Trophoblast cell (in vitro differentiated cells and primary cell): ENCODE measurements around the gene ANKUB1.

Source experiments
- DNase-seq, 2 donors: peaks; one replicate each; pipeline ENCODE4 v3.0.0-alpha.2; 2016
- H2AFZ ChIP-seq: 2 replicates; pipeline ENCODE4 v1.6.1; 2013; ENCODE audit warnings: low read length, moderate library complexity, mild to moderate bottlenecking; ENCODE audit not compliant: insufficient read depth, poor library complexity
- H2AK5ac ChIP-seq: 2 replicates; pipeline ENCODE4 v1.6.1; 2013; ENCODE audit warnings: mild to moderate bottlenecking, low read length
- H2BK120ac ChIP-seq: 2 replicates; pipeline ENCODE4 v1.6.1; 2013; ENCODE audit warnings: low read length, mild to moderate bottlenecking, moderate library complexity; ENCODE audit not compliant: insufficient read depth, poor library complexity
- H2BK12ac ChIP-seq: 2 replicates; pipeline ENCODE4 v1.6.1; 2013; ENCODE audit warnings: mild to moderate bottlenecking, low read length, moderate library complexity
- H2BK5ac ChIP-seq: 2 replicates; pipeline ENCODE4 v1.6.1; 2013; ENCODE audit warnings: low read length, low read depth, moderate library complexity, mild to moderate bottlenecking; ENCODE audit not compliant: poor library complexity
- H3K14ac ChIP-seq: 2 replicates; pipeline ENCODE4 v1.6.1; 2013; ENCODE audit warnings: mild to moderate bottlenecking, low read length
- H3K18ac ChIP-seq: 2 replicates; pipeline ENCODE4 v1.6.1; 2013; ENCODE audit warnings: mild to moderate bottlenecking, low read length
- H3K23ac ChIP-seq: 2 replicates; pipeline ENCODE4 v1.6.1; 2013; ENCODE audit warnings: low read length
- H3K27ac ChIP-seq: 2 replicates; pipeline ENCODE4 v1.5.1; 2013; ENCODE audit warnings: low read depth, mild to moderate bottlenecking, inconsistent platforms, low read length, moderate library complexity
- H3K27me3 ChIP-seq: 2 replicates; pipeline ENCODE4 v1.6.1; 2013; ENCODE audit warnings: inconsistent platforms, mild to moderate bottlenecking, low read length, moderate library complexity; ENCODE audit not compliant: insufficient read depth
- H3K36me3 ChIP-seq, 2 experiments: 1 replicate in 1 of 2; 2 replicates in 1 of 2; pipeline ENCODE4 v1.6.1; 2013; ENCODE audit warnings: low read length in 2 of 2, mild to moderate bottlenecking in 2 of 2, moderate library complexity in 1 of 2; ENCODE audit not compliant: insufficient read depth in 2 of 2, control insufficient read depth in 1 of 2
- H3K4ac ChIP-seq: 2 replicates; pipeline ENCODE4 v1.6.1; 2013; ENCODE audit warnings: low read depth, mild to moderate bottlenecking, low read length, moderate library complexity
- H3K4me1 ChIP-seq, 2 experiments: 1 replicate in 1 of 2; 2 replicates in 1 of 2; pipeline ENCODE4 v1.6.1; 2013; ENCODE audit warnings: low read length in 2 of 2, mild to moderate bottlenecking in 2 of 2, moderate library complexity in 1 of 2; ENCODE audit not compliant: insufficient read depth in 2 of 2, control insufficient read depth in 1 of 2
- H3K4me2 ChIP-seq: 2 replicates; pipeline ENCODE4 v1.6.1; 2013; ENCODE audit warnings: inconsistent platforms, mild to moderate bottlenecking, low read length, moderate library complexity
- H3K4me3 ChIP-seq: 2 replicates; pipeline ENCODE4 v1.5.1; 2013; ENCODE audit warnings: mild to moderate bottlenecking, low read depth, low read length, inconsistent platforms
- H3K79me1 ChIP-seq: one replicate; pipeline ENCODE4 v1.6.1; 2013; ENCODE audit warnings: low read length
- H3K79me2 ChIP-seq: 2 replicates; pipeline ENCODE4 v1.6.1; 2013; ENCODE audit warnings: low read length, mild to moderate bottlenecking; ENCODE audit not compliant: control insufficient read depth, insufficient read depth, poor library complexity
- H3K9ac ChIP-seq: 2 replicates; pipeline ENCODE4 v1.6.1; 2013; ENCODE audit warnings: mild to moderate bottlenecking, low read length
- H3K9me3 ChIP-seq: 2 replicates; pipeline ENCODE4 v1.6.1; 2013; ENCODE audit warnings: low read depth, mild to moderate bottlenecking, control low read depth, inconsistent platforms, low read length; ENCODE audit not compliant: insufficient read depth
- H4K12ac ChIP-seq: 2 replicates; pipeline ENCODE4 v1.6.1; 2013; ENCODE audit warnings: low read depth, mild to moderate bottlenecking, low read length, moderate library complexity
- H4K8ac ChIP-seq: 2 replicates; pipeline ENCODE4 v1.6.1; 2013; ENCODE audit warnings: low read depth, mild to moderate bottlenecking, low read length, moderate library complexity
- H4K91ac ChIP-seq: one replicate; pipeline ENCODE4 v1.6.1; 2013; ENCODE audit warnings: low read depth, mild to moderate bottlenecking, low read length, moderate library complexity
- WGBS: extraction: QIAGEN DNeasy Blood & Tissue Kit; methylation state at CpG from one replicate; pipeline ENCODE4 v1.1.7; 2013; ENCODE audit warnings: missing lambda C conversion rate; ENCODE audit not compliant: insufficient read length, insufficient coverage; ENCODE audit errors: extremely low coverage; 5-methylcytosine and 5-hydroxymethylcytosine counted together

The ANKUB1 gene

DNA sequence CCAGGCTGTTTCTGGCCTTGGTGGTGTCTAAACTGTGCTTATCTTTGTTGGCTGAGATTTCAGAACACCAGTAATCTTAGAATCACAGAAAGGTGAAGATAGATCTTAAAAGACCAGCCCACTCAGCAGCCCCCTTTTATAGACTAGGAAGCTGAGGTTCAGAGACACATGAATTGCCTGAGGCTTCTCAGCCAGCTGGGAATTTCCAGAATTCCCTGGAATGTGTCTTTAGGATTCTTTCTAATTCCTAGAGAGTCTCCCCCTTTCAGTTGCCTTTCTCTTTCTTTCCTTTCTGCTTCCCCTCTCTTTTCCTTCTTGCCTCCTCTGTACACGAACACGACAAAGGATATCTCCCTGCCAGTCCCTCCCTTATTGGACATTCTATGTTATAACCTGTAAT is 19.5 kb downstream of the ANKUB1 start:
- Histone ChIP-seq H3K23ac (no peak overlapping the region), H3K79me2 (no peaks in the 10 kb centered on the region), H2BK5ac (no peak overlapping the region), H3K4me3 (no peak overlapping the region), H3K27me3 (no peaks in the 10 kb centered on the region), H3K9me3 (no peaks in the 10 kb centered on the region), H3K4me1 (peaks cover 5 to 8% of the 10 kb centered on the region in 2 experiments), H3K4ac (no peak overlapping the region), H2BK12ac (peak overlapping the region; percentile 6), H3K79me1 (no peaks in the 10 kb centered on the region), H3K9ac (no peak overlapping the region), H2AFZ (peak overlapping the region; percentile 27), H2BK120ac (no peak overlapping the region), H3K14ac (no peak overlapping the region), H4K8ac (no peak overlapping the region), H3K18ac (no peak overlapping the region), H3K4me2 (no peak overlapping the region), H3K27ac (no peak overlapping the region), H4K91ac (no peak overlapping the region), H3K36me3 (no peaks in the 10 kb centered on the region), H2AK5ac (no peak overlapping the region), H4K12ac (no peak overlapping the region)
- no CpG with 5 or more reads among the region's 2 CpGs for WGBS
- DNase-seq: peak in 1 of 2 donors; percentile 14

GRCh38 chr3:149771652-149772271 is 20.6 kb downstream of the ANKUB1 start:
- no peak overlapping the region for H3K14ac ChIP-seq
- no peak overlapping the region for H2AK5ac ChIP-seq
- H2BK5ac ChIP-seq: no peak overlapping the region
- H3K18ac ChIP-seq: no peak overlapping the region
- no peak overlapping the region for H3K4ac ChIP-seq
- H3K4me1 ChIP-seq: peaks cover 5% of the 10 kb centered on the region in 2 experiments
- no peak overlapping the region for H2AFZ ChIP-seq
- H3K27ac ChIP-seq: no peak overlapping the region
- H3K27me3 ChIP-seq: no peaks in the 10 kb centered on the region
- H3K4me2 ChIP-seq: no peak overlapping the region
- no peak overlapping the region for H4K8ac ChIP-seq
- H3K79me1 ChIP-seq: no peaks in the 10 kb centered on the region
- H4K12ac ChIP-seq: no peak overlapping the region
- no peak overlapping the region for H2BK12ac ChIP-seq
- H3K9me3 ChIP-seq: no peaks in the 10 kb centered on the region
- no peak overlapping the region for H3K23ac ChIP-seq
- no peak overlapping the region for H3K4me3 ChIP-seq
- peak; percentile 24 to 71 for DNase-seq
- no peak overlapping the region for H4K91ac ChIP-seq
- no peaks in the 10 kb centered on the region for H3K79me2 ChIP-seq
- no peaks in the 10 kb centered on the region for H3K36me3 ChIP-seq
- H2BK120ac ChIP-seq: no peak overlapping the region
- H3K9ac ChIP-seq: no peak overlapping the region
- WGBS: no CpG with 5 or more reads among the region's 8 CpGs

DNA sequence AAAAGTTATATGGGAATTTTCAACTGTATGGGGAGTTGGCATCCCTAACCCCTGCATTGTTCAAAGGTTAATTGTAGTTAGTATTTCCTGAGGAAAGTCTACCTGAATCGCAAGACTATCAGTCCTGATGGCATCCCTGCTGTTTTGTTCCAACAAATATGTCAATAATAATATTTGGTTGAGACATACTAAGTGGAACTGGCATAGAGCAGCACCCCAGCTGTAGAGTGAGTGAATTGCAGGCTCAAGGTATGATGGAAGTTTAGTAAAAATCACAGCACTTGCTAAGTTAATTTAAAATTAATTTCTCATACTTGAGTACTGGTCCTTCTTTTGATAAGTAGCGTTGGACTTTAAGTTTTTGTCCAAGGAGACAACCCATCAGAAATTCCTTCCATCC is 22.1 kb downstream of the ANKUB1 start:
- Histone ChIP-seq H3K9me3 (no peaks in the 10 kb centered on the region), H3K79me2 (no peaks in the 10 kb centered on the region), H4K8ac (no peak overlapping the region), H3K79me1 (no peaks in the 10 kb centered on the region), H3K27me3 (no peaks in the 10 kb centered on the region), H2BK12ac (no peak overlapping the region), H3K4me2 (no peak overlapping the region), H3K36me3 (no peaks in the 10 kb centered on the region), H4K12ac (no peak overlapping the region), H3K18ac (no peak overlapping the region), H2BK120ac (no peak overlapping the region), H2AFZ (no peak overlapping the region), H3K4me3 (no peak overlapping the region), H3K23ac (no peak overlapping the region), H2BK5ac (no peak overlapping the region), H2AK5ac (no peak overlapping the region), H3K9ac (no peak overlapping the region), H3K27ac (no peak overlapping the region), H4K91ac (no peak overlapping the region), H3K4me1 (peaks cover 5% of the 10 kb centered on the region in 2 experiments), H3K4ac (no peak overlapping the region), H3K14ac (no peak overlapping the region)
- DNase-seq: no peak
- no CpG with 5 or more reads among the region's 2 CpGs for WGBS

DNA sequence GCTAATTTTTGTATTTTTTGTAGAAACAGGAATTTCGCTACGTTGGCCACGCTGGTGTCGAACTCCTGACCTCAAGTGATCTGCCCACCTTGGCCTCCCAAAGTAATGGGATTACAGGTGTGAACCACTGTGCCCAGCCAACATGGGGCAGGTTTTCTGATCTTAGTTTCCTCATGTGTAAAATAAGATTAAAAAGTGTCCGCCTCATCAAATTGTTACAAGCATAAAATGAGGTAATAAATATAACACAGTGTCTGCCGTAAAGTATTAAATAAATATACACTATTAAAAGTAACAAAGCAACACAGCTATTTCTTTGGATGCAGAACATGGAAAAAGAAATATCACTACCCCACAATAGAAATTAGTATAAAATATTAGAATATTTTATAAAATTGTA is 23.6 kb downstream of the ANKUB1 start:
- no peaks in the 10 kb centered on the region for H3K79me1 ChIP-seq
- no peak overlapping the region for H3K4me3 ChIP-seq
- H2BK5ac ChIP-seq: no peak overlapping the region
- H3K4me2 ChIP-seq: no peak overlapping the region
- no peak for DNase-seq
- H3K27ac ChIP-seq: no peak overlapping the region
- H3K79me2 ChIP-seq: no peaks in the 10 kb centered on the region
- H3K14ac ChIP-seq: no peak overlapping the region
- no peaks in the 10 kb centered on the region for H3K36me3 ChIP-seq
- H3K4ac ChIP-seq: no peak overlapping the region
- no peak overlapping the region for H3K23ac ChIP-seq
- no peaks in the 10 kb centered on the region for H3K27me3 ChIP-seq
- no peak overlapping the region for H2BK120ac ChIP-seq
- H3K9me3 ChIP-seq: no peaks in the 10 kb centered on the region
- no peak overlapping the region for H3K18ac ChIP-seq
- H2BK12ac ChIP-seq: no peak overlapping the region
- H3K4me1 ChIP-seq: peaks cover 5% of the 10 kb centered on the region in 2 experiments
- no peak overlapping the region for H2AFZ ChIP-seq
- no peak overlapping the region for H4K12ac ChIP-seq
- H4K91ac ChIP-seq: no peak overlapping the region
- H4K8ac ChIP-seq: no peak overlapping the region
- H2AK5ac ChIP-seq: no peak overlapping the region
- no peak overlapping the region for H3K9ac ChIP-seq
- WGBS: no CpG with 5 or more reads among the region's 6 CpGs
